BJ (cell line): ENCODE data around the gene GDA. TPM values are rescaled to one million over a fixed set of nuclear protein-coding genes. Genes with fewer than 3 reads are reported as not detected.

Source experiments
- CTCF ChIA-PET: fragments of 350-600 bp; formaldehyde crosslinking; extraction: SDS; loops from one replicate; lab custom pipeline; 2021; ENCODE audit warnings: antibody characterized with exemption, inconsistent platforms; lab: Yijun Ruan, JAX
- POLR2A ChIA-PET: fragments of 300-600 bp; sonication (Branson Sonifier 250); formaldehyde crosslinking; extraction: SDS; loops from one replicate; lab custom pipeline; 2021; ENCODE audit warnings: antibody characterized with exemption; lab: Charles Lee
- DNase-seq: peaks from one replicate; pipeline ENCODE4 v3.0.0-alpha.2; 2011; ENCODE audit warnings: low read depth
- H3K27me3 ChIP-seq: 2 replicates; pipeline ENCODE4 v1.6.0; 2011; ENCODE audit warnings: low read length; ENCODE audit not compliant: control insufficient read depth, insufficient read depth
- H3K36me3 ChIP-seq: 2 replicates; pipeline ENCODE4 v1.5.1; 2011; ENCODE audit warnings: low read length; ENCODE audit not compliant: control insufficient read depth, insufficient read depth
- H3K4me3 ChIP-seq: 2 replicates; pipeline ENCODE4 v1.5.1; 2011; ENCODE audit warnings: low read depth, mild to moderate bottlenecking, control low read depth, low read length
- CTCF ChIP-seq: IDR thresholded peaks from 2 replicates; pipeline ENCODE4 v1.5.1; 2011; ENCODE audit warnings: low read depth, mild to moderate bottlenecking, control low read depth, inconsistent platforms, low read length, moderate library complexity; ENCODE audit not compliant: insufficient read depth
- polyA plus RNA-seq: library from polyadenylated mRNA; depleted of rRNA; stranded (reverse); fragments of >200 nt; gene quantifications from 2 replicates; pipeline ENCODE4 v1.2.3, GENCODE V29; 2011

GDA gene
- polyA plus RNA-seq, 1 experiment: not detected

- H3K36me3 ChIP-seq: no peaks in the 10 kb centered on the region
- H3K4me3 ChIP-seq: no peak overlapping the region
- no peak for TF ChIP-seq CTCF
- no peaks in the 10 kb centered on the region for H3K27me3 ChIP-seq
- CTCF ChIA-PET: no interaction called here
- DNase-seq: no peak
- POLR2A ChIA-PET: no interaction called here
These were observed 6.1 kb downstream of the GDA start for GRCh38 chr9:72155301-72155700.

- no peak overlapping the region for H3K4me3 ChIP-seq
- ChIA-PET CTCF (interaction anchor here (1.0 kb wide), 1 partner anchor 132 kb away, joined by 3 read pairs; no protein-coding TSS in a partner anchor), POLR2A (no interaction called here)
- no peaks in the 10 kb centered on the region for H3K27me3 ChIP-seq
- no peak for DNase-seq
- TF ChIP-seq CTCF: no peak
- H3K36me3 ChIP-seq: no peaks in the 10 kb centered on the region
These were observed 7.3 kb downstream of the GDA start for GRCh38 chr9:72156586-72156985.

GRCh38 chr9:72158680-72159079 lies 9.4 kb downstream of the GDA start:
- TF ChIP-seq CTCF: no peak
- ChIA-PET CTCF (no interaction called here), POLR2A (no interaction called here)
- H3K27me3 ChIP-seq: no peaks in the 10 kb centered on the region; the same call in 1 of the 2 replicates
- DNase-seq: no peak
- no peaks in the 10 kb centered on the region for H3K36me3 ChIP-seq
- H3K4me3 ChIP-seq: no peak overlapping the region

GRCh38 chr9:72160446-72161123 lies 11.3 kb downstream of the GDA start:
- ChIA-PET POLR2A (no interaction called here), CTCF (interaction anchor here (0.6 kb wide), 1 partner anchor 11 kb away, joined by 3 read pairs; the partner anchor contains the start of gene GDA)
- H3K4me3 ChIP-seq: no peak overlapping the region
- TF ChIP-seq CTCF: no peak
- H3K27me3 ChIP-seq: no peaks in the 10 kb centered on the region; the same call in 1 of the 2 replicates
- DNase-seq: no peak
- no peaks in the 10 kb centered on the region for H3K36me3 ChIP-seq

GRCh38 chr9:72165326-72165725 lies 16.1 kb downstream of the GDA start:
- no peaks in the 10 kb centered on the region for H3K36me3 ChIP-seq
- no peak for TF ChIP-seq CTCF
- CTCF ChIA-PET: interaction anchor here (0.6 kb wide), 1 partner anchor 104 kb away, joined by 4 read pairs; no protein-coding TSS in a partner anchor
- H3K4me3 ChIP-seq: no peak overlapping the region
- DNase-seq: no peak
- H3K27me3 ChIP-seq: no peaks in the 10 kb centered on the region; the same call in 1 of the 2 replicates
- POLR2A ChIA-PET: no interaction called here
